ENCODE measurements around the gene HPSE2.
A peak's percentile ranks its signal among the peaks of the same experiment; 100 is the strongest.

HPSE2 gene

GRCh38 chr10:99236627-99237309, 1.1 kb upstream of the HPSE2 start:
- no peak for TF ChIP-seq CTCF (conservative IDR thresholded peaks at IDR 0.05; ENCODE audit: low read length)
- no peak for DNase-seq (ENCODE audit: low read depth)
- H3K4me3 ChIP-seq (ENCODE audit: low read length) = no peak overlapping the region

GRCh38 chr10:99234791-99235657, 628 bp downstream of the HPSE2 start:
- DNase-seq (ENCODE audit: low read depth) = peak; percentile 32
- no peak for TF ChIP-seq CTCF (conservative IDR thresholded peaks at IDR 0.05; ENCODE audit: low read length)

GRCh38 chr10:99234041-99234790, 1.4 kb downstream of the HPSE2 start:
- peak; percentile 53 for DNase-seq (ENCODE audit: low read depth)
- no peak for TF ChIP-seq CTCF (conservative IDR thresholded peaks at IDR 0.05; ENCODE audit: low read length)
- peak overlapping the region; percentile 61 for H3K4me3 ChIP-seq (ENCODE audit: low read length)

More at GRCh38 chr10:99234791-99235657, 628 bp downstream of the HPSE2 start:
- peak overlapping the region; percentile 61 for H3K4me3 ChIP-seq (ENCODE audit: low read length)

GRCh38 chr10:99233689-99234037, 2.0 kb downstream of the HPSE2 start:
- peak overlapping the region; percentile 61 for H3K4me3 ChIP-seq (ENCODE audit: low read length)
- TF ChIP-seq CTCF (conservative IDR thresholded peaks at IDR 0.05; ENCODE audit: low read length) = no peak
- DNase-seq (ENCODE audit: low read depth) = no peak

DNA sequence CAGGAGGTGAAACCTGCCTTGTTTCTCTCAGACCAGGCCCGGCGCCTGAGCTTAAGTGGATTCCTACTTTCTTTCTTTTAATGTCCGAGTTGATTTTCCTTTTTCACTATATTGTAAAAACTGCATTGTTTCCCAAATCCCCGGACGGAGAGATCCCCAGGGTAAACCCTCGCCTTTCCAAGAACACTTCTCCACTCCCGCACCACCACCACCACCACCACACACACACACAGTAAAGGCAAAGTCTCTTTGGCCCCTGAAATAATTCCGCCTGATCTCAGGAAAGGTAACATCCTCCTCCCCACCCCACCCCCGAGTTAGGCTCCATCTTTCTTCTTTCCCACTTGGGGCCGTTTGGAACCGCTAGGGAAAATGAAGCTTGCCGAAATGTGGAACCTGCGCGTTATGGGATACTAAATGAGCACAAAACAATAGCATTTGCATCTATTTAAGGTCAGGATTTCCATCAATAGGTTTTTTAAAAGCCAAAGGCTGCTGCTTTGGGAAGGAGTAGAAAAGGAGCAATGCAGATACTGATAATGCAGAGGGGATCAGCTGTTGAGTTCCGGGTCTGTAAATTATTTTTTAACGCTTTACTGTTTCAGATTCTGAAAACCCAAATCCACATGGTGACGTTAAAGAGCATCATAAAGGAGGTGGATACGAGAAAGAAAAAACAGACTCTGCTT, 2.5 kb downstream of the HPSE2 start:
- DNase-seq (ENCODE audit: low read depth) = no peak
- no peak for TF ChIP-seq CTCF (conservative IDR thresholded peaks at IDR 0.05; ENCODE audit: low read length)
- no peak overlapping the region for H3K4me3 ChIP-seq (ENCODE audit: low read length)

GRCh38 chr10:99232360-99232999, 3.2 kb downstream of the HPSE2 start:
- no peak overlapping the region for H3K4me3 ChIP-seq (ENCODE audit: low read length)
- no peak for DNase-seq (ENCODE audit: low read depth)
- TF ChIP-seq CTCF (conservative IDR thresholded peaks at IDR 0.05; ENCODE audit: low read length) = no peak
